Measurements from ENCODE around the gene NKAIN2.
"Not testable (repeated sequence)": the region's sequence is repeated elsewhere in the genome, so short reads cannot be mapped to it uniquely, and the experiment has no call there.

Gene NKAIN2

GRCh38 chr6:124294574-124295200 is 491.0 kb downstream of the NKAIN2 start:
- in situ Hi-C loops (cut with MboI; ENCODE audit: low sequenced_read_pairs) = no loop called here

- in situ Hi-C loops (cut with MboI; ENCODE audit: low sequenced_read_pairs) = no loop called here
Observed at GRCh38 chr6:124297507-124297906, 493.8 kb downstream of the NKAIN2 start.

- in situ Hi-C loops (cut with MboI; ENCODE audit: low sequenced_read_pairs) = no loop called here
Observed at GRCh38 chr6:124298730-124299129, 495.1 kb downstream of the NKAIN2 start.

- in situ Hi-C loops (cut with MboI; ENCODE audit: low sequenced_read_pairs) = not testable (repeated sequence)
Observed at GRCh38 chr6:124300907-124301306, 497.2 kb downstream of the NKAIN2 start.

- in situ Hi-C loops (cut with MboI; ENCODE audit: low sequenced_read_pairs) = no loop called here
Observed at GRCh38 chr6:124303971-124304370, 500.3 kb downstream of the NKAIN2 start.

GRCh38 chr6:124310139-124310538 is 506.5 kb downstream of the NKAIN2 start:
- in situ Hi-C loops (cut with MboI; ENCODE audit: low sequenced_read_pairs) = no loop called here

- in situ Hi-C loops (cut with MboI; ENCODE audit: low sequenced_read_pairs) = no loop called here
Observed at GRCh38 chr6:124319410-124319809, 515.7 kb downstream of the NKAIN2 start.

GRCh38 chr6:124324237-124324636 is 520.6 kb downstream of the NKAIN2 start:
- in situ Hi-C loops (cut with MboI; ENCODE audit: low sequenced_read_pairs) = no loop called here

- in situ Hi-C loops (cut with MboI; ENCODE audit: low sequenced_read_pairs) = no loop called here
Observed at GRCh38 chr6:124330197-124330596, 526.5 kb downstream of the NKAIN2 start.

- in situ Hi-C loops (cut with MboI; ENCODE audit: low sequenced_read_pairs) = no loop called here
Observed at GRCh38 chr6:124334359-124334758, 530.7 kb downstream of the NKAIN2 start.

GRCh38 chr6:124339610-124340334 is 536.1 kb downstream of the NKAIN2 start:
- in situ Hi-C loops (cut with MboI; ENCODE audit: low sequenced_read_pairs) = no loop called here

- in situ Hi-C loops (cut with MboI; ENCODE audit: low sequenced_read_pairs) = not testable (repeated sequence)
Observed at GRCh38 chr6:124348339-124348738, 544.7 kb downstream of the NKAIN2 start.

GRCh38 chr6:124355146-124355545 is 551.5 kb downstream of the NKAIN2 start:
- in situ Hi-C loops (cut with MboI; ENCODE audit: low sequenced_read_pairs) = no loop called here

GRCh38 chr6:124356276-124356810 is 552.7 kb downstream of the NKAIN2 start:
- in situ Hi-C loops (cut with MboI; ENCODE audit: low sequenced_read_pairs) = no loop called here

GRCh38 chr6:124356811-124357210 is 553.1 kb downstream of the NKAIN2 start:
- in situ Hi-C loops (cut with MboI; ENCODE audit: low sequenced_read_pairs) = no loop called here

GRCh38 chr6:124368131-124368530 is 564.5 kb downstream of the NKAIN2 start:
- in situ Hi-C loops (cut with MboI; ENCODE audit: low sequenced_read_pairs) = no loop called here

- in situ Hi-C loops (cut with MboI; ENCODE audit: low sequenced_read_pairs) = no loop called here
Observed at GRCh38 chr6:124371974-124372475, 568.4 kb downstream of the NKAIN2 start.

- in situ Hi-C loops (cut with MboI; ENCODE audit: low sequenced_read_pairs) = no loop called here
Observed at GRCh38 chr6:124373386-124373785, 569.7 kb downstream of the NKAIN2 start.

- in situ Hi-C loops (cut with MboI; ENCODE audit: low sequenced_read_pairs) = no loop called here
Observed at GRCh38 chr6:124389127-124389526, 585.5 kb downstream of the NKAIN2 start.

GRCh38 chr6:124393536-124393935 is 589.9 kb downstream of the NKAIN2 start:
- in situ Hi-C loops (cut with MboI; ENCODE audit: low sequenced_read_pairs) = no loop called here

GRCh38 chr6:124396361-124396760 is 592.7 kb downstream of the NKAIN2 start:
- in situ Hi-C loops (cut with MboI; ENCODE audit: low sequenced_read_pairs) = no loop called here
